DOHH2 (cell line): ENCODE measurements around the gene OBSCN.

Experiments used
- EZH2phosphoT487 ChIP-seq: fragments of 200-600 bp; sonication (generic); IDR thresholded peaks from 2 replicates; pipeline ENCODE4 v1.6.1; 2017; ENCODE audit warnings: borderline replicate concordance, mild to moderate bottlenecking, antibody characterized with exemption, low read length, moderate library complexity, mixed read lengths
- TF ChIP-seq, protein P1 (sequence below): fragments of 200-600 bp; sonication (generic); IDR thresholded peaks from one replicate; pipeline ENCODE4 v1.5.1; 2014; ENCODE audit warnings: antibody characterized with exemption, mild to moderate bottlenecking, low read depth, low read length; ENCODE audit not compliant: poor library complexity, severe bottlenecking

DNA sequence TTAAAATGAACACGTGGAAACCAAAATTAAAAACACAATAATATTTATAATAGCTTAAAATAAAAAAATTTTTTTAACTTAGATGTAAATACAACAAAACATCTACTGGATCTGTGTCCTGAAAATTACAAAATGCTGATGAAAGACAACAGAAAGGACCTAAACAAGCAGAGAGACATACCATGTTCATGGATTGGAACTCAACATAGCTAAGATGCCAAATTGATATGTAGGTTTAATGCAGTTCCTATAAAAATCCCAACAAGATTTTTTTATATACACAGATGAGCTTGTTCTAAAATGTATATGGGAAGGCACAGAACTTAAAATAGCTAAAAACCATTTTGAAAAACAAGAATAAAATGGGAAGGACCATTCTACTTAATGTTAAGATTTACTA is 117.4 kb downstream of the OBSCN start:
- TF ChIP-seq, protein P1, sequence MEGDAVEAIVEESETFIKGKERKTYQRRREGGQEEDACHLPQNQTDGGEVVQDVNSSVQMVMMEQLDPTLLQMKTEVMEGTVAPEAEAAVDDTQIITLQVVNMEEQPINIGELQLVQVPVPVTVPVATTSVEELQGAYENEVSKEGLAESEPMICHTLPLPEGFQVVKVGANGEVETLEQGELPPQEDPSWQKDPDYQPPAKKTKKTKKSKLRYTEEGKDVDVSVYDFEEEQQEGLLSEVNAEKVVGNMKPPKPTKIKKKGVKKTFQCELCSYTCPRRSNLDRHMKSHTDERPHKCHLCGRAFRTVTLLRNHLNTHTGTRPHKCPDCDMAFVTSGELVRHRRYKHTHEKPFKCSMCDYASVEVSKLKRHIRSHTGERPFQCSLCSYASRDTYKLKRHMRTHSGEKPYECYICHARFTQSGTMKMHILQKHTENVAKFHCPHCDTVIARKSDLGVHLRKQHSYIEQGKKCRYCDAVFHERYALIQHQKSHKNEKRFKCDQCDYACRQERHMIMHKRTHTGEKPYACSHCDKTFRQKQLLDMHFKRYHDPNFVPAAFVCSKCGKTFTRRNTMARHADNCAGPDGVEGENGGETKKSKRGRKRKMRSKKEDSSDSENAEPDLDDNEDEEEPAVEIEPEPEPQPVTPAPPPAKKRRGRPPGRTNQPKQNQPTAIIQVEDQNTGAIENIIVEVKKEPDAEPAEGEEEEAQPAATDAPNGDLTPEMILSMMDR: no peak
- TF ChIP-seq EZH2phosphoT487: no peak
